Neural progenitor cell (in vitro differentiated cells): ENCODE measurements around the gene SUSD1. TPM values are rescaled to one million over a fixed set of nuclear protein-coding genes. Genes with fewer than 3 reads are reported as not detected.

ENCODE experiments used
- DNase-seq: peaks from one replicate; pipeline ENCODE4 v3.0.0-alpha.2; 2016; ENCODE audit warnings: low spot score
- H2AFZ ChIP-seq: fragments of 200-600 bp; sonication (generic); replicated peaks from 2 replicates; pipeline ENCODE4 v1.6.1; 2016; ENCODE audit warnings: antibody characterized with exemption
- H3F3A ChIP-seq: fragments of 200-600 bp; sonication (generic); 2 replicates; pipeline ENCODE4 v1.6.1; 2016; ENCODE audit warnings: antibody characterized with exemption, low read depth
- H3K27ac ChIP-seq: fragments of 200-600 bp; sonication (generic); 2 replicates; pipeline ENCODE4 v1.5.1; 2016; ENCODE audit warnings: mild to moderate bottlenecking
- H3K27me3 ChIP-seq: fragments of 200-600 bp; sonication (generic); 2 replicates; pipeline ENCODE4 v1.6.1; 2016; ENCODE audit warnings: mild to moderate bottlenecking, moderate library complexity
- H3K36me3 ChIP-seq: fragments of 200-600 bp; sonication (generic); 2 replicates; pipeline ENCODE4 v1.5.1; 2016
- H3K4me1 ChIP-seq: fragments of 200-600 bp; sonication (generic); 2 replicates; pipeline ENCODE4 v1.6.1; 2016; ENCODE audit warnings: mixed run types
- H3K4me2 ChIP-seq: fragments of 200-600 bp; sonication (generic); 2 replicates; pipeline ENCODE4 v1.6.1; 2016
- H3K4me3 ChIP-seq: fragments of 200-600 bp; sonication (generic); 2 replicates; pipeline ENCODE4 v1.5.1; 2016
- H3K79me2 ChIP-seq: fragments of 200-600 bp; sonication (generic); 2 replicates; pipeline ENCODE4 v1.6.1; 2016; ENCODE audit warnings: low read depth
- H3K9ac ChIP-seq: fragments of 200-600 bp; sonication (generic); 2 replicates; pipeline ENCODE4 v1.6.1; 2016
- H3K9me3 ChIP-seq: fragments of 200-600 bp; sonication (generic); 2 replicates; pipeline ENCODE4 v1.5.1; 2016; ENCODE audit warnings: low read depth
- H4K20me1 ChIP-seq: fragments of 200-600 bp; sonication (generic); 2 replicates; pipeline ENCODE4 v1.6.1; 2016; ENCODE audit warnings: low read depth
- H3K27ac Mint-ChIP-seq: 3 replicates; pipeline ENCODE4 v1.8.0; 2021; ENCODE audit warnings: mixed read lengths
- H3K27me3 Mint-ChIP-seq: 2 replicates; pipeline ENCODE4 v1.8.0; 2022; ENCODE audit warnings: low read depth, mild to moderate bottlenecking, inconsistent platforms, moderate library complexity, mixed read lengths; ENCODE audit not compliant: insufficient read depth
- H3K36me3 Mint-ChIP-seq: 3 replicates; pipeline ENCODE4 v1.8.0; 2021; ENCODE audit warnings: mixed read lengths
- H3K4me1 Mint-ChIP-seq: 3 replicates; pipeline ENCODE4 v1.8.0; 2021; ENCODE audit warnings: mixed read lengths
- H3K4me3 Mint-ChIP-seq: 3 replicates; pipeline ENCODE4 v1.8.0; 2021; ENCODE audit warnings: mild to moderate bottlenecking, moderate library complexity, mixed read lengths
- H3K9me3 Mint-ChIP-seq: 3 replicates; pipeline ENCODE4 v1.8.0; 2020; ENCODE audit warnings: mixed read lengths
- EZH2 ChIP-seq: fragments of 200-600 bp; sonication (generic); IDR thresholded peaks from 2 replicates; pipeline ENCODE4 v1.6.1; 2017; ENCODE audit warnings: antibody characterized with exemption, mild to moderate bottlenecking, moderate library complexity
- EZH2phosphoT487 ChIP-seq: fragments of 200-600 bp; sonication (generic); IDR thresholded peaks from 2 replicates; pipeline ENCODE4 v1.6.1; 2017; ENCODE audit warnings: antibody characterized with exemption
- total RNA-seq: library from RNA; depleted of rRNA; stranded (reverse); fragments of >200 nt; gene quantifications from 2 replicates; pipeline ENCODE4 v1.2.3, GENCODE V29; 2015; ENCODE audit warnings: low replicate concordance
- TF ChIP-seq, protein P1 (sequence below): fragments of 200-600 bp; sonication (generic); IDR thresholded peaks from 2 replicates; pipeline ENCODE4 v1.5.1; 2017; ENCODE audit warnings: antibody characterized with exemption, mild to moderate bottlenecking

Gene SUSD1
- total RNA-seq, 1 donor from 2014 or later = 12.0 TPM

GRCh38 chr9:112012026-112012902 is 162.8 kb downstream of the SUSD1 start:
- no peak overlapping the region for H3K27ac Mint-ChIP-seq
- H3K9ac ChIP-seq = no peak overlapping the region

GRCh38 chr9:112011051-112011620 is 164.0 kb downstream of the SUSD1 start:
- Mint-ChIP-seq H3K4me1 (peaks cover 22% of the 10 kb centered on the region), H3K9me3 (peaks cover 4% of the 10 kb centered on the region), H3K4me3 (no peak overlapping the region), H3K27ac (no peak overlapping the region), H3K27me3 (peaks cover 3% of the 10 kb centered on the region), H3K36me3 (no peaks in the 10 kb centered on the region)
- Histone ChIP-seq H2AFZ (no peak overlapping the region), H3K79me2 (no peaks in the 10 kb centered on the region), H3K4me3 (no peak overlapping the region), H3K27ac (no peak overlapping the region), H3K9ac (no peak overlapping the region), H3K4me1 (peaks cover 10% of the 10 kb centered on the region), H3K4me2 (no peak overlapping the region), H3F3A (peaks cover 12% of the 10 kb centered on the region), H4K20me1 (no peaks in the 10 kb centered on the region), H3K27me3 (no peaks in the 10 kb centered on the region), H3K9me3 (no peaks in the 10 kb centered on the region), H3K36me3 (no peaks in the 10 kb centered on the region)
- DNase-seq = no peak
- TF ChIP-seq EZH2 (no peak), EZH2phosphoT487 (no peak)
- TF ChIP-seq, protein P1, sequence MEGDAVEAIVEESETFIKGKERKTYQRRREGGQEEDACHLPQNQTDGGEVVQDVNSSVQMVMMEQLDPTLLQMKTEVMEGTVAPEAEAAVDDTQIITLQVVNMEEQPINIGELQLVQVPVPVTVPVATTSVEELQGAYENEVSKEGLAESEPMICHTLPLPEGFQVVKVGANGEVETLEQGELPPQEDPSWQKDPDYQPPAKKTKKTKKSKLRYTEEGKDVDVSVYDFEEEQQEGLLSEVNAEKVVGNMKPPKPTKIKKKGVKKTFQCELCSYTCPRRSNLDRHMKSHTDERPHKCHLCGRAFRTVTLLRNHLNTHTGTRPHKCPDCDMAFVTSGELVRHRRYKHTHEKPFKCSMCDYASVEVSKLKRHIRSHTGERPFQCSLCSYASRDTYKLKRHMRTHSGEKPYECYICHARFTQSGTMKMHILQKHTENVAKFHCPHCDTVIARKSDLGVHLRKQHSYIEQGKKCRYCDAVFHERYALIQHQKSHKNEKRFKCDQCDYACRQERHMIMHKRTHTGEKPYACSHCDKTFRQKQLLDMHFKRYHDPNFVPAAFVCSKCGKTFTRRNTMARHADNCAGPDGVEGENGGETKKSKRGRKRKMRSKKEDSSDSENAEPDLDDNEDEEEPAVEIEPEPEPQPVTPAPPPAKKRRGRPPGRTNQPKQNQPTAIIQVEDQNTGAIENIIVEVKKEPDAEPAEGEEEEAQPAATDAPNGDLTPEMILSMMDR = no peak

More at GRCh38 chr9:112012026-112012902, 162.8 kb downstream of the SUSD1 start:
- Histone ChIP-seq H2AFZ (no peak overlapping the region), H3K9me3 (no peaks in the 10 kb centered on the region), H3K36me3 (no peaks in the 10 kb centered on the region), H3K4me3 (no peak overlapping the region), H3K27me3 (no peaks in the 10 kb centered on the region), H3F3A (peaks cover under 1% of the 10 kb centered on the region), H3K4me1 (no peaks in the 10 kb centered on the region), H3K4me2 (no peak overlapping the region), H4K20me1 (no peaks in the 10 kb centered on the region), H3K27ac (no peak overlapping the region), H3K79me2 (no peaks in the 10 kb centered on the region)
- peaks cover 12% of the 10 kb centered on the region for H3K4me1 Mint-ChIP-seq
- TF ChIP-seq EZH2phosphoT487 (no peak), EZH2 (no peak)
- TF ChIP-seq, protein P1 = no peak
- H3K36me3 Mint-ChIP-seq = no peaks in the 10 kb centered on the region
- no peak overlapping the region for H3K4me3 Mint-ChIP-seq
- H3K9me3 Mint-ChIP-seq = peaks cover 4% of the 10 kb centered on the region
- H3K27me3 Mint-ChIP-seq = no peaks in the 10 kb centered on the region
- no peak for DNase-seq

GRCh38 chr9:112010537-112010936 is 164.6 kb downstream of the SUSD1 start:
- Mint-ChIP-seq H3K4me3 (no peak overlapping the region), H3K9me3 (peaks cover 4% of the 10 kb centered on the region), H3K27ac (no peak overlapping the region), H3K27me3 (peaks cover 6% of the 10 kb centered on the region), H3K4me1 (peaks cover 28% of the 10 kb centered on the region), H3K36me3 (no peaks in the 10 kb centered on the region)
- Histone ChIP-seq H3K4me2 (no peak overlapping the region), H3K4me3 (no peak overlapping the region), H3K27ac (no peak overlapping the region), H2AFZ (no peak overlapping the region), H3K36me3 (no peaks in the 10 kb centered on the region), H3K9me3 (no peaks in the 10 kb centered on the region), H3K79me2 (no peaks in the 10 kb centered on the region), H3K4me1 (peaks cover 16% of the 10 kb centered on the region), H3K27me3 (no peaks in the 10 kb centered on the region), H4K20me1 (no peaks in the 10 kb centered on the region), H3F3A (peaks cover 18% of the 10 kb centered on the region), H3K9ac (no peak overlapping the region)
- DNase-seq = no peak
- TF ChIP-seq, protein P1 = no peak
- TF ChIP-seq EZH2 = no peak
- TF ChIP-seq EZH2phosphoT487 = no peak
